Activated naive CD8-positive, alpha-beta T cell treated with anti-CD3 and anti-CD28 coated beads, Interleukin-2, amount 10 ng/mL, durations not matched to agents 7 days and 5 days (primary cell): ENCODE results near the gene SLC2A13. TPM values are rescaled to one million over a fixed set of nuclear protein-coding genes. Genes with fewer than 3 reads are reported as not detected.

Source experiments
- ATAC-seq: fragments of 150-1000 bp; cut with Tn5 transposase; one replicate; pipeline ENCODE4 v1.10.0; 2021; ENCODE audit warnings: low read depth, moderate library complexity
- POLR2A ChIA-PET: fragments of 350-600 bp; sonication (Branson Sonifier 250); formaldehyde crosslinking; loops from one replicate; lab custom pipeline; 2021; ENCODE audit warnings: antibody characterized with exemption; lab: Charles Lee
- DNase-seq: peaks from one replicate; pipeline ENCODE4 v3.0.0; 2021
- H3K27ac Mint-ChIP-seq: one replicate; pipeline ENCODE4 v1.8.0; 2022; ENCODE audit warnings: mild to moderate bottlenecking, mixed read lengths
- H3K27me3 Mint-ChIP-seq: one replicate; pipeline ENCODE4 v1.8.0; 2022; ENCODE audit warnings: mild to moderate bottlenecking, moderate library complexity, mixed read lengths
- H3K36me3 Mint-ChIP-seq: one replicate; pipeline ENCODE4 v1.8.0; 2021; ENCODE audit warnings: mild to moderate bottlenecking, mixed read lengths
- H3K4me1 Mint-ChIP-seq: one replicate; pipeline ENCODE4 v1.8.0; 2021; ENCODE audit warnings: mixed read lengths
- H3K4me3 Mint-ChIP-seq: one replicate; pipeline ENCODE4 v1.8.0; 2022; ENCODE audit warnings: mild to moderate bottlenecking, moderate library complexity, mixed read lengths
- H3K9me3 Mint-ChIP-seq: one replicate; pipeline ENCODE4 v1.8.0; 2021; ENCODE audit warnings: mixed read lengths
- total RNA-seq, 2 experiments: library from RNA; stranded (reverse); gene quantifications; one replicate each; pipeline ENCODE4 v1.2.3, GENCODE V29; 2021

SLC2A13 gene
- 1 to 10 TPM; 8.1 to 8.5 TPM for total RNA-seq

GRCh38 chr12:40105515-40106201 is at the start of gene SLC2A13:
Gene SLC2A13 (minus strand): TSS chr12:40106081. CDS start chr12:40105808, 273 bp downstream.
- peaks cover 3% of the 10 kb centered on the region for H3K27me3 Mint-ChIP-seq
- H3K4me3 Mint-ChIP-seq = peak within 1 kb of the TSS; percentile 85
- peak; percentile 80 for ATAC-seq
- DNase-seq = peak; percentile 90
- H3K9me3 Mint-ChIP-seq = no peaks in the 10 kb centered on the region
- peak within 1 kb of the TSS; percentile 52 for H3K27ac Mint-ChIP-seq
- peaks cover 28% of the 10 kb centered on the region for H3K4me1 Mint-ChIP-seq
- peaks cover 9% of the 10 kb centered on the region for H3K36me3 Mint-ChIP-seq
- POLR2A ChIA-PET = interaction anchor here (1.0 to 1.7 kb wide), 2 partner anchors 8 to 94 kb away, joined by 3 to 5 read pairs; no protein-coding TSS in a partner anchor

DNA sequence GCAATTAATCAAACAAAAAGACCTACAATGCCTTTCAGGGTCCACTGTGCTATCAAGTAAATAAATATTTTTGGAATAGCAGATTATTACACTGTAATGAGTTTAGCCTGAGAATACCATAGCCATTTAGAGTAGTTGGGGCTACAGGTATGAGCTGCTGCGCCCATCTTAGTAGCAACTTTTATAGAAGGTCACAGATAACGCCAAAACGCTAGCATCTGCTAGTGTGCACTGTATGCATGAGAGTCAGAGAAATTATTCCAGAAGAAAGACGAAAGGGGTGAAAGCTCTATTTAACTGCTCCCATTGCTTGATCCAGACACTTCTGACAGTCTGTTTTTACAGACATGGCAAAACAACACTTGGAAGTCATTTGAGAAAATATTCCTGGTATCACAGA is 48.5 kb upstream of the SLC2A13 start:
- POLR2A ChIA-PET = interaction anchor here (0.6 kb wide), 1 partner anchor 8 kb away, joined by 4 read pairs; no protein-coding TSS in a partner anchor
- peaks cover 14% of the 10 kb centered on the region for H3K27me3 Mint-ChIP-seq
- H3K4me1 Mint-ChIP-seq = peaks cover 2% of the 10 kb centered on the region
- DNase-seq (no peak), ATAC-seq (no peak)
- H3K4me3 Mint-ChIP-seq = no peak overlapping the region
- no peak overlapping the region for H3K27ac Mint-ChIP-seq
- no peaks in the 10 kb centered on the region for H3K36me3 Mint-ChIP-seq
- no peaks in the 10 kb centered on the region for H3K9me3 Mint-ChIP-seq

- ATAC-seq (no peak), DNase-seq (no peak)
- POLR2A ChIA-PET = no interaction called here
- H3K4me3 Mint-ChIP-seq = no peak overlapping the region
- H3K36me3 Mint-ChIP-seq = no peaks in the 10 kb centered on the region
- H3K4me1 Mint-ChIP-seq = no peaks in the 10 kb centered on the region
- H3K27ac Mint-ChIP-seq = no peak overlapping the region
- peaks cover 16% of the 10 kb centered on the region for H3K27me3 Mint-ChIP-seq
- H3K9me3 Mint-ChIP-seq = no peaks in the 10 kb centered on the region
These were observed 47.6 kb upstream of the SLC2A13 start for GRCh38 chr12:40153432-40153831.

- H3K36me3 Mint-ChIP-seq = no peaks in the 10 kb centered on the region
- no peaks in the 10 kb centered on the region for H3K4me1 Mint-ChIP-seq
- H3K27me3 Mint-ChIP-seq = peaks cover 16% of the 10 kb centered on the region
- ATAC-seq (no peak), DNase-seq (no peak)
- no peaks in the 10 kb centered on the region for H3K9me3 Mint-ChIP-seq
- H3K27ac Mint-ChIP-seq = no peak overlapping the region
- POLR2A ChIA-PET = no interaction called here
- H3K4me3 Mint-ChIP-seq = no peak overlapping the region
These were observed 47.0 kb upstream of the SLC2A13 start for GRCh38 chr12:40152783-40153383.

- DNase-seq (no peak), ATAC-seq (no peak)
- Mint-ChIP-seq H3K4me1 (no peaks in the 10 kb centered on the region), H3K27ac (no peak overlapping the region), H3K27me3 (peaks cover 10% of the 10 kb centered on the region), H3K36me3 (no peaks in the 10 kb centered on the region), H3K9me3 (no peaks in the 10 kb centered on the region), H3K4me3 (no peak overlapping the region)
- POLR2A ChIA-PET = no interaction called here
These were observed 43.9 kb upstream of the SLC2A13 start for GRCh38 chr12:40149673-40150260.

DNA sequence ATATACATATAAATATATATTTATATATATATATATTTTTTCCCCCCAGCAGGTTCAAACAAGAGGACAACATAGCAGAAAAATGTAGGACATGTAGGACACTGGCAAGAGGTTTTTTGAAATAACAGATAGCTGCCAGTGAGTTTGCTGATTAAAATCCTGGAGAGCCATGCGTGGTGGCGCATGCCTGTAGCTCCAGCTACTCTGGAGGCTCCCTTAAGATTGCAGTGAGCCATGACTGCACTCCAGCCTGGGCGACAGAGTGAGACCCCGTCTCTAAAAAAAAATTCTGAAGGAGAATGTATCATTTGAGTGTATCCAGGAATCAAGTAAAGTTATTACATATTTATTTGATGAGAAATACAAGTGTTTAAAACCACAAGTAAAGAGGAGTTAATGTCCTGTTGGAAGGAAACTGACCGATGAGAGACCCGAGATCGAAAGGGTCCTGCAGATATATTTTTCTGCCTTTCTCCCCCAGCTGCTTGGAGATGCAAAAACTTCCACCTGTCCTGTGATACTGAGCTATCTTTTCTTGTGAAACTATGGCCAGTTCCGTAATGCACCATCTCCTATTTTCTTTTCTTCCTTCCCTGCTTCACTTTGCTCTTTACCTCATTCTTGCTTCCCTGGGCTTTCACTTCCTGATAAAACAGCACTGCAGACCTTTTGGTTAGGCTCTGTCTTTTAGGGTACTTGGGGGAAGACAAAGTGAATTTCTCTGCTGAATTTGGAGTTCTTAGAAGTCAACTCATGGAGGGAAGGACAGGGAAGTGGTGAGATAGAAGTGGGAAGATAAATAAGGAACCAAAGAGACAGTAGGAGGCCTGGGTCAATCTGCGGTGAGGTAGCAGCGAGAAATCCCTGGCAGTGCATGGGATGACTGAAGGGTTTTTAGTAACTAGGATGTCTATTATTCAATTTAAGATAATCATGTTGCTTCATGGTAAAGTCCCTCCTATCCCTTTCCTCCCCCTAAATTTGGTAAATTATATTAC is 41.2 kb upstream of the SLC2A13 start:
- Mint-ChIP-seq H3K36me3 (no peaks in the 10 kb centered on the region), H3K27me3 (peaks cover 15% of the 10 kb centered on the region), H3K27ac (no peak overlapping the region), H3K9me3 (no peaks in the 10 kb centered on the region), H3K4me1 (no peaks in the 10 kb centered on the region), H3K4me3 (no peak overlapping the region)
- ATAC-seq (peak; percentile 54), DNase-seq (no peak)
- POLR2A ChIA-PET = interaction anchor here (0.5 kb wide), 1 partner anchor 134 kb away, joined by 4 read pairs; no protein-coding TSS in a partner anchor

DNA sequence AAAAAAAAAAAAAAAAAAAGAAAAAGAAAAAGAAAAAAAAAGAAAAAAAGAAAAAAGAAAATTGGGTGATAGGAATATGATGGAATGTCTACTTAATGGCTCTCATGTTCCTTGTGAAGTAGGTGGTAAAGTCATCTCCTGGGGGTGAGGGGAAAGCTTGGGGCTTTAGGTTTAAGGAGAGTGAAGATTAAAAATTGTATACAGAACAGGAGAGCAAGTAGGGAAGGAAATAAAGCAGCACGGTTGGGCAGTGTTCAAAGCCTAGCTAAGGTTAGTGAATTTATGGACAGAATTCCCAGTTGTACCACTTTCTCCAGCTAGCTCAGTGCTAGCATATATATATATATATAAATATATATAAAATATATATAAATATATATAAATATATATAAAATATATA is 40.0 kb upstream of the SLC2A13 start:
- POLR2A ChIA-PET = interaction anchor here (0.6 to 0.7 kb wide), 4 partner anchors 9 to 457 kb away, joined by 3 to 5 read pairs (median 4); no protein-coding TSS in a partner anchor
- H3K9me3 Mint-ChIP-seq = no peaks in the 10 kb centered on the region

GRCh38 chr12:40144023-40144422 is 38.1 kb upstream of the SLC2A13 start:
- H3K4me3 Mint-ChIP-seq = no peak overlapping the region
- H3K9me3 Mint-ChIP-seq = no peaks in the 10 kb centered on the region
- no peaks in the 10 kb centered on the region for H3K4me1 Mint-ChIP-seq
- H3K36me3 Mint-ChIP-seq = no peaks in the 10 kb centered on the region
- POLR2A ChIA-PET = no interaction called here
- ATAC-seq (no peak), DNase-seq (no peak)
- no peak overlapping the region for H3K27ac Mint-ChIP-seq
- peaks cover 10% of the 10 kb centered on the region for H3K27me3 Mint-ChIP-seq

More for the DNA sequence above, 40.0 kb upstream of the SLC2A13 start:
- ATAC-seq = peak; percentile 44
- H3K27me3 Mint-ChIP-seq = peaks cover 14% of the 10 kb centered on the region
- no peak overlapping the region for H3K4me3 Mint-ChIP-seq
- no peaks in the 10 kb centered on the region for H3K4me1 Mint-ChIP-seq
- DNase-seq = no peak
- H3K27ac Mint-ChIP-seq = no peak overlapping the region
- no peaks in the 10 kb centered on the region for H3K36me3 Mint-ChIP-seq

DNA sequence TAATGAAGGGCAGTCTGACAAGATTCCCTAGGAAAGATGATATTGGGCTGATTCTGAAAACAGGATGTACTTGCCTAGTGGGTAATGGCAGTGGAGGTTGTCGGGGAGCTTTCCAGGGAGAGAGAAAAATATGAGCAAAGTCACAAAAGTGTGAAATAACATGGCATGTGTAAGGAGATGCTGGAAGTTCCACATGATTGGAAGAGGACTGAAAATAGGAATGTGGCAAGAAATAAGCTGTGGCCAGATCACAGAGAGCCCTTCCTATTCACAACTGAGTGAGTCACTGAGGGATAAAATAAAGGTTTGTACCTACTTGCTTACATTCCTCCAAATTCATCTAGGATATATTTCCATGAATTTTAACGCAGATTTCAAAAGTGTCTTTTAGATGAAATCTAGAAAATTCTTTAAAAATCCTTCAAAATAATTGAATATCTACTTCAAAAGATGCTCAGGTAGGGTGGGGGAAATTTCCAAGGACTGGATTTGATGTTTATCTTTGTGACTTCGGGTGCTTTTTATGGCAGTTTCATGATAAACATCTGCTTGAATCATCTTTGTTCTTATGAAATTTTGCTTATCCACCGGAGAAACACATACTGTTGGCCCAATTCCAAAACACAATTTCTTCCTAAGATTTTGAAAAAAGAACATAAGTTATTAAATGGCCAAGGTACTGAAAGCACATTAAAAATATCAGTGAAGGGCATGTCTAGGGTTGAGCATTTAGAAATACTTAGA is 36.3 kb upstream of the SLC2A13 start:
- H3K36me3 Mint-ChIP-seq = peaks cover 3% of the 10 kb centered on the region
- H3K27me3 Mint-ChIP-seq = peaks cover 10% of the 10 kb centered on the region
- no peak for ATAC-seq
- peaks cover 4% of the 10 kb centered on the region for H3K4me1 Mint-ChIP-seq
- DNase-seq = no peak
- no peak overlapping the region for H3K4me3 Mint-ChIP-seq
- H3K27ac Mint-ChIP-seq = no peak overlapping the region
- H3K9me3 Mint-ChIP-seq = no peaks in the 10 kb centered on the region
- POLR2A ChIA-PET = no interaction called here

- peaks cover 10% of the 10 kb centered on the region for H3K27me3 Mint-ChIP-seq
- POLR2A ChIA-PET = no interaction called here
- H3K27ac Mint-ChIP-seq = no peak overlapping the region
- DNase-seq (no peak), ATAC-seq (no peak)
- H3K4me3 Mint-ChIP-seq = no peak overlapping the region
- peaks cover 7% of the 10 kb centered on the region for H3K4me1 Mint-ChIP-seq
- no peaks in the 10 kb centered on the region for H3K9me3 Mint-ChIP-seq
- peaks cover 3% of the 10 kb centered on the region for H3K36me3 Mint-ChIP-seq
These were observed 32.6 kb upstream of the SLC2A13 start for GRCh38 chr12:40138526-40138925.

GRCh38 chr12:40137252-40137651 is 31.4 kb upstream of the SLC2A13 start:
- Mint-ChIP-seq H3K27ac (no peak overlapping the region), H3K27me3 (peaks cover 4% of the 10 kb centered on the region), H3K9me3 (no peaks in the 10 kb centered on the region), H3K36me3 (peaks cover 3% of the 10 kb centered on the region), H3K4me3 (no peak overlapping the region), H3K4me1 (peaks cover 7% of the 10 kb centered on the region)
- POLR2A ChIA-PET = no interaction called here
- DNase-seq (no peak), ATAC-seq (no peak)

DNA sequence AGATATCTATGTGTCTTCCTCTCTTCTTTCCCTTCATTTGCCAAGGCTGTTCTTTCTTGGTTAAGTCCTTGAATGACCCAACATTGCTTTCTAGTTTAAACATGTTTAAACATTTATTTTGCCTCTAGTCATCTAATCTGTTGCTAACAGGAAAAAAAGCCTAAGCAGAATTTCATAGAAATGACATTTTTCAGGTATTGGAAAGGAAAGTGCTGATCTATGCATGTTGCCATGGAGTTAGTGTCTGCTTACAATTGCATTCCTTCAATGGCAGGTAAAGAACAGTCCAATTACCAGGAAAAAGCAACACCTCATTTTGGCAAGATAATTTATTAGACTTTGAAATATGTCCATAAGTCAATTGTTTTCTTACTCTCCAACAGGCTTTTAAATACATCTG is 21.5 kb upstream of the SLC2A13 start:
- H3K4me1 Mint-ChIP-seq = no peaks in the 10 kb centered on the region
- no peaks in the 10 kb centered on the region for H3K36me3 Mint-ChIP-seq
- H3K27ac Mint-ChIP-seq = no peak overlapping the region
- no peak for ATAC-seq
- POLR2A ChIA-PET = no interaction called here
- peaks cover 12% of the 10 kb centered on the region for H3K27me3 Mint-ChIP-seq
- no peak overlapping the region for H3K4me3 Mint-ChIP-seq
- no peak for DNase-seq
- no peaks in the 10 kb centered on the region for H3K9me3 Mint-ChIP-seq
